ENCODE measurements around the gene PSMB11. TPM values are rescaled to one million over a fixed set of nuclear protein-coding genes. Genes with fewer than 3 reads are reported as not detected.

PSMB11 gene
- total RNA-seq, 1 experiment from 2014 or later, result not detected

DNA sequence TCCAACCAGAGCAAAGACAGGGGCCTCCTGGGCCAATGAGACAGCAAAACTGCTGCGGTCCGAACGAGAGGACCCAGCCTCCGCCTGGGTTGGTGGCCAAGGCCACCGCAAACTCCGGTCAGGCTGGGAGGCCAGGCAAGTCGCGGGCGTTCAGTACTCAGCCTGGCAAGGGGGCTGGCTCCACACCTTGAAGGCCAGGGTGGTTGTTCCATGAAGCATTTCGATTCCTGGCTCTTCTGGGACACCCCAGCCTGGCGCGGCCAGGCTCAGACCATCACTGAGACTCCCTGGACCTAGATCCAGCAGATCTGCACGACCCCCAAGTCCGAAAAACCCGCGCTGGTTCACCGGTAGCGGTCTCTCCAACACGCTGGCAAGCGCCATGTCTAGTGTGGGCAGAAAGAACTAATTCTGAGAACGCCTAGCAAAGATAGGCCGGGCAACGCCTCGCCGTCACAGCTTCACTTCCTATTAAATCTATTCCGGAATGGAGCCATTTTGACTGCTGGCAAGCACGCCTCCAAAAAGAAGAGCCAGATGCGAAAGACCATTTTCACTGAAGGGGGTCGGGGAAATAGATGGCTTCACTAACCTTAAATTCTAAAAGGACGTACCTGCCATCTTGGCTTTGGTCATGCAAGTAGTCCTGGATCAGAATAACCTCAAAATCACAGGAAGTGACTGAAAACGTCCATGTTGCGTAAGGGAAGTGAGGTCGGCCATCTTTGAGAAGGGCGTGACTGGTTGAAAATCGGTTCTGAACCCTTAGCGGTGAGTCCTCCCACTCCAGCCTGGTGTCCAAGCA is 7.3 kb upstream of the PSMB11 start, which contains the start of gene PSMB5:
PSMB5 (minus strand) TSS at position 403 of the 805 bp plus-strand sequence; CDS start at position 384, 19 bp downstream.
- no peaks in the 10 kb centered on the region for H4K20me1 ChIP-seq (ENCODE audit: insufficient read depth)
- H3K27ac ChIP-seq, result peak within 1 kb of the TSS; percentile 96
- H3K4me2 ChIP-seq, result peak within 1 kb of the TSS; percentile 82
- peak; percentile 74 to 85 for DNase-seq
- no peaks in the 10 kb centered on the region for H3K36me3 ChIP-seq (ENCODE audit: low read depth)
- peak within 1 kb of the TSS; percentile 88 for H3K4me3 ChIP-seq
- no peaks in the 10 kb centered on the region for H3K27me3 ChIP-seq (ENCODE audit: insufficient read depth, low read depth)
- H3K79me2 ChIP-seq (ENCODE audit: low read depth), result peaks cover 28% of the 10 kb centered on the region
- H2AFZ ChIP-seq, result peak within 1 kb of the TSS; percentile 85
- no peaks in the 10 kb centered on the region for H3K9me3 ChIP-seq (ENCODE audit: insufficient read depth, low read depth)
- peaks cover 9% of the 10 kb centered on the region for H3K4me1 ChIP-seq (replicated peaks; ENCODE audit: insufficient read depth)
- no peaks in the 10 kb centered on the region for H3K9me2 ChIP-seq (ENCODE audit: insufficient read depth)
- CTCF ChIA-PET, result interaction anchor here (0.7 kb wide), 1 partner anchor 34 kb away, joined by 6 read pairs; no protein-coding TSS in a partner anchor
- POLR2A ChIA-PET (ENCODE audit: unreplicated experiment), result interaction anchor here (0.6 to 1.0 kb wide), 5 partner anchors 20 to 117 kb away, joined by 3 to 4 read pairs (median 3); partner anchors contain the start of gene AJUBA
- no peaks in the 10 kb centered on the region for H3F3A ChIP-seq (ENCODE audit: insufficient read depth, low read depth)
- BruUV-seq (replicated peaks), result no TSS peak
- intact Hi-C loops (cut with micrococcal nuclease; ENCODE audit: unreplicated experiment), result no loop called here
- no peak for TF ChIP-seq EZH2 (IDR thresholded peaks at IDR 0.05; ENCODE audit: low read depth)
- TF ChIP-seq, protein P1, sequence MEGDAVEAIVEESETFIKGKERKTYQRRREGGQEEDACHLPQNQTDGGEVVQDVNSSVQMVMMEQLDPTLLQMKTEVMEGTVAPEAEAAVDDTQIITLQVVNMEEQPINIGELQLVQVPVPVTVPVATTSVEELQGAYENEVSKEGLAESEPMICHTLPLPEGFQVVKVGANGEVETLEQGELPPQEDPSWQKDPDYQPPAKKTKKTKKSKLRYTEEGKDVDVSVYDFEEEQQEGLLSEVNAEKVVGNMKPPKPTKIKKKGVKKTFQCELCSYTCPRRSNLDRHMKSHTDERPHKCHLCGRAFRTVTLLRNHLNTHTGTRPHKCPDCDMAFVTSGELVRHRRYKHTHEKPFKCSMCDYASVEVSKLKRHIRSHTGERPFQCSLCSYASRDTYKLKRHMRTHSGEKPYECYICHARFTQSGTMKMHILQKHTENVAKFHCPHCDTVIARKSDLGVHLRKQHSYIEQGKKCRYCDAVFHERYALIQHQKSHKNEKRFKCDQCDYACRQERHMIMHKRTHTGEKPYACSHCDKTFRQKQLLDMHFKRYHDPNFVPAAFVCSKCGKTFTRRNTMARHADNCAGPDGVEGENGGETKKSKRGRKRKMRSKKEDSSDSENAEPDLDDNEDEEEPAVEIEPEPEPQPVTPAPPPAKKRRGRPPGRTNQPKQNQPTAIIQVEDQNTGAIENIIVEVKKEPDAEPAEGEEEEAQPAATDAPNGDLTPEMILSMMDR (conservative IDR thresholded peaks at IDR 0.05), result no peak

DNA sequence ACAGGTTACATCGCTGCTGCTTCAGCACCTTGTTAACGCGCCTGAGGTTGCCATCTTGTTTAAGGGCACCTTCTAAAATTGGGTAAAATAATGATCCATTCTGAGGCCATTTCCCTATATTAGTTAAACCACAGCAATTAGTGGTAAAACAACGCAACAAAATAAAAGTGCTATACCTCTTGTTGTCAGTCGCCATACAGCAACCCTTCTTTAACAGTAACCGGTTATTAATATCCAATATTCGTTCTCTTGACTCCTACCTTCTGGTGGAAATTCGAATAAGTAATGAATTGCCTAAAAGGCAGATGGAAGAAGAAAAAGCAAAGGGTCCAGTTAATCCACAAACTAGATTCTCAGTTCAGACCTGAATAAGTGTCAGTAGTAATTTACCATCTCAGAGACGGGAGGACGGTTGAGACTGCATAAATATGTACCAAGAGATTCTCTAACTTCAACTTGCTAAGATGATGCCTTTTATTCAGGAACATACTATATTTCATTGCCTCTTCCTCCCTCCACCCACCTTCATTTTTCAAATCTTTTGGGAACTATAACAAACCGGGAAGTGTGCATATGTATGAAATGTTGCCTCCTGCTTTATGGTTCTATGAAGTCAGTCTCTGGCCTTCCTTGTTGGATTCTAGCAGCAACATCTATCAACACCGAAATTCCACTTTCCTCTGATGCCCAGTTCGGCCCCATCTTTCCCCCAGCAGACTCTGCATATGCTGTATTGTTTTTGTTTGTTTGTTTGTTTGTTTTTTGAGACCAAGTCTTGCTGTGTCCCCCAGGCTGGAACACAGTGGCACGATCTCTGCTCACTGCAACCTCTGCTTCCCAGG is 6.5 kb upstream of the PSMB11 start:
- Histone ChIP-seq H3K27ac (peak overlapping the region; percentile 96), H3F3A (ENCODE audit: insufficient read depth, low read depth) (no peaks in the 10 kb centered on the region), H3K4me1 (replicated peaks; ENCODE audit: insufficient read depth) (peaks cover 9% of the 10 kb centered on the region), H2AFZ (peak overlapping the region; percentile 85), H3K9me3 (ENCODE audit: insufficient read depth, low read depth) (no peaks in the 10 kb centered on the region), H3K36me3 (ENCODE audit: low read depth) (no peaks in the 10 kb centered on the region), H4K20me1 (ENCODE audit: insufficient read depth) (no peaks in the 10 kb centered on the region), H3K4me2 (peak overlapping the region; percentile 82), H3K9me2 (ENCODE audit: insufficient read depth) (no peaks in the 10 kb centered on the region), H3K27me3 (ENCODE audit: insufficient read depth, low read depth) (no peaks in the 10 kb centered on the region), H3K4me3 (peak overlapping the region; percentile 88; the same call in 1 of the 2 replicates), H3K79me2 (ENCODE audit: low read depth) (peaks cover 28% of the 10 kb centered on the region)
- intact Hi-C loops (cut with micrococcal nuclease; ENCODE audit: unreplicated experiment), result no loop called here
- ChIA-PET POLR2A (ENCODE audit: unreplicated experiment) (interaction anchor here (1.0 kb wide), 1 partner anchor 53 kb away, joined by 3 read pairs; the partner anchor contains the start of gene AJUBA), CTCF (no interaction called here)
- TF ChIP-seq, protein P1 (conservative IDR thresholded peaks at IDR 0.05), result no peak
- BruUV-seq (replicated peaks), result TSS peak; percentile 50
- DNase-seq, result no peak

DNA sequence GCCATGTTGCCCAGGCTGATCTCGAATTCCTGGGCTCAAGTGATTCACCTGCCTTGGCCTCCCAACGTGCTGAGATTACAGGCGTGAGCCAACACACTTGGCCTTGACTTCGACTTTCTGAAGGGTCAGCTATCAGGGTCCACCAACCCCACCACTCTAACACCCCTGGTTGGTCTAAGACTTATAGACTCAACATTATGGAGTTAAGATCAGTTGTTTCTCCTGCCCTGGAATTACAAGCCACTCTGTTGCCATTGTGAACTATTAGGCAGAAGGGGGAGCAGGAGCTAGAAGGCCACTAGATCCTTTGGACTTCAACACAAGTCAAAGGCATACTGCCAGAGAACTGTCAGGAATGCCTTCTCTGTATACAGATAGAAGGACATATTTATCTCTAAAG is 1.9 kb upstream of the PSMB11 start:
- H2AFZ ChIP-seq, result no peak overlapping the region
- H3K9me2 ChIP-seq (ENCODE audit: insufficient read depth), result no peaks in the 10 kb centered on the region
- H3K27ac ChIP-seq, result no peak overlapping the region
- no peaks in the 10 kb centered on the region for H4K20me1 ChIP-seq (ENCODE audit: insufficient read depth)
- no TSS peak for BruUV-seq (replicated peaks)
- no peaks in the 10 kb centered on the region for H3K79me2 ChIP-seq (ENCODE audit: low read depth)
- DNase-seq, result no peak
- no peak overlapping the region for H3K4me2 ChIP-seq
- no peaks in the 10 kb centered on the region for H3K36me3 ChIP-seq (ENCODE audit: low read depth)
- ChIA-PET CTCF (no interaction called here), POLR2A (ENCODE audit: unreplicated experiment) (no interaction called here)
- H3F3A ChIP-seq (ENCODE audit: insufficient read depth, low read depth), result no peaks in the 10 kb centered on the region
- H3K27me3 ChIP-seq (ENCODE audit: insufficient read depth, low read depth), result no peaks in the 10 kb centered on the region
- H3K4me3 ChIP-seq, result no peak overlapping the region
- no peaks in the 10 kb centered on the region for H3K9me3 ChIP-seq (ENCODE audit: insufficient read depth, low read depth)
- H3K4me1 ChIP-seq (replicated peaks; ENCODE audit: insufficient read depth), result peaks cover 4% of the 10 kb centered on the region
- TF ChIP-seq, protein P1 (conservative IDR thresholded peaks at IDR 0.05), result no peak
- no peak for TF ChIP-seq EZH2 (IDR thresholded peaks at IDR 0.05; ENCODE audit: low read depth)
- intact Hi-C loops (cut with micrococcal nuclease; ENCODE audit: unreplicated experiment), result no loop called here
